Measurements from ENCODE around the gene TBCC. TPM values are rescaled to one million over a fixed set of nuclear protein-coding genes. Genes with fewer than 3 reads are reported as not detected.
A peak's percentile ranks its signal among the peaks of the same experiment; 100 is the strongest.
"Not testable (repeated sequence)": the region's sequence is repeated elsewhere in the genome, so short reads cannot be mapped to it uniquely, and the experiment has no call there.

Gene TBCC
- total RNA-seq, 1 donor from 2014 or later: 17.7 TPM

DNA sequence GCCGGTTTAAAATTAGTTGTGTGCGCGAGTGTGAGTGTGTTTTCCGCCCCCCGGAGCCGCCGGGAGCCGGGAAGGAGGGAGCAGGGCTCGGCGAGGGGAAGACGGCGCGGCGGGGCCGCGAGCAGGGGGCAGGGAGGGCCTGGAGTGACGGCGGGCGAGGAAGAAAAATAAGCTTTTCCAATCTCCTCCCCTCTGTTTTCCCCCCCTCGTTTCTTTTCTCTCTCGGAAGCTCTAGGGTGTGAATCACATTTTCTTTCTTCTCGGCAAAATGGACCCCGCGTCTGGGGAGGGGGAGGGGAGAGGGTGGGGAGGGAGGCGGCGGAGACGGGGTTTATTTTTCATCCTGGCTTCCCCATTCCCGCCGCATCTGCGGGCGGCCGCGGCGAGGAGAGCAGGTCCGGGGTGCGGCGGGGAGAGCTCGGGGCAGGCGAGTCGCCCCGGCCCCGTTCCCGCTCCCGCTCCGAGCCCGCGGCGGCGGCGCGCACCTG, 36.8 kb upstream of the TBCC start:
- Mint-ChIP-seq H3K9me3 (no peaks in the 10 kb centered on the region), H3K4me3 (ENCODE audit: low read depth) (peak overlapping the region; percentile 87), H3K27me3 (ENCODE audit: low read depth) (no peaks in the 10 kb centered on the region), H3K36me3 (ENCODE audit: low read depth) (peaks cover 16% of the 10 kb centered on the region), H3K4me1 (ENCODE audit: low read depth) (peaks cover 33% of the 10 kb centered on the region), H3K27ac (peak overlapping the region; percentile 99)
- intact Hi-C loops (cut with micrococcal nuclease): loop anchor here (1.0 to 5.0 kb wide), 5 partner anchors 8 to 390 kb away; partner anchors contain the start of genes RPL7L1, SRF and TBCC
- DNase-seq (ENCODE audit: low spot score): peak; percentile 61

DNA sequence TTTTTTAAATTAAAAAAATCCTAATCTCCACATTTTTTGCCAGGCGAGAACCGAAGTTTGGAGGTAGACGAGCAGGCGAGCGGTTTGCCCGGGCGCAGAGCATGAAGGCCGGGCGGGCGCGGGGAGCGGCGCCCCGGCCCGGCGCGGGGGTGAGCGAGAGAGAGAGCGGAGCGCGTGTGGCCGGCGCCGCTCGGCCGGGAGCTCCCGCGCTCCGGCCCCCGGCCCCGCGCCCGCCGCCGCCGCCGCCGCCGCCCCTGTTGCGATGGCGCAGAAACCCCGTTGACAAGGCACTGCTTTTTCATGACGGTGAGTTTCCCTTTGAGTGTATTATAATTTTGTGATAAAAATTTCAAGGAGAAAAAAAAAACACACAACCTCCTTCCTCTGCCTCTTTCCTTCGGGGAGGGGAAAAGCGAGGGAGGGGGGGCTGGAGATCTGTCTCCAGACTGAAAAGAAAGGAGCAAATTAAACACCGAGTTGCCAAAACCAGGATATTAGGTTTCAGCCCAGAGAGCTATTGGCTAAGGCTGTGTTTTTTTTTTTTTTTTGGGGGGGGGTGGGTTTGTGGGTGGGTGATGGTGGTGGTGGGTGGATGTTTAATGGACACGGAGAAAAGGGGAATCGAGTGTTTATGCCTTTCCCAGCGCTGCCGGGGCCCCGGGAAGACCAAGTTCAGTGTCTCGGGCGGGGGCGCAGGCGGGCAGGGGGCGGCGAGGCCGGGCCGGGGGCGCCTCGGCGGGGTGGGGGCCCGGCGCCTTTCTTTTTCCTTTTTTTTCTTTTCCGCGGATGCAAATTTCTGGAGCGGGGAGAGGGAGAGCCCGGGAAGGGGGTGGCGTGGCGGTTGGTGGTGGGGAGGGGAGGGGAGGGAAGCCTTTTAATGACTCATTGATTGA, 36.1 kb upstream of the TBCC start, which contains the start of gene BICRAL:
Gene BICRAL (plus strand): TSS at position 257 of the 893 bp plus-strand sequence. CDS start 39,971 bp downstream, outside the sequence.
- peaks cover 20% of the 10 kb centered on the region for H3K36me3 Mint-ChIP-seq (ENCODE audit: low read depth)
- peaks cover 40% of the 10 kb centered on the region for H3K4me1 Mint-ChIP-seq (ENCODE audit: low read depth)
- peak; percentile 68 for DNase-seq (ENCODE audit: low spot score)
- H3K27ac Mint-ChIP-seq: peak within 1 kb of the TSS; percentile 99
- H3K9me3 Mint-ChIP-seq: no peaks in the 10 kb centered on the region
- intact Hi-C loops (cut with micrococcal nuclease): loop anchor here (1.0 to 5.0 kb wide), 3 partner anchors 8 to 390 kb away; partner anchors contain the start of genes SRF and TBCC
- H3K27me3 Mint-ChIP-seq (ENCODE audit: low read depth): no peaks in the 10 kb centered on the region
- H3K4me3 Mint-ChIP-seq (ENCODE audit: low read depth): peak within 1 kb of the TSS; percentile 87

DNA sequence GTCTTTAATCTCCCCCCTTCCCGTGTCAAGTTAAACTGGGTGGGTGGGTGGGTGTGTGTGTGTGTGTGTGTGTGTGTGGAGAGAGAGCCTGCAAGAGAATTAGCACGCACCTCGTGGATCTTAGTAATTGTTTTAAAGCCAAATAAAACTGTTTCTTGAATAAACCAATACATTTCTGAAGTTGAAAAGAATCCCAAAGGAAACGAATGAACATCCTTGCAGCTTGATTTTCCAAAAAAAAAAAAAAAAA, 35.6 kb upstream of the TBCC start:
- intact Hi-C loops (cut with micrococcal nuclease): loop anchor here (5.0 kb wide), 1 partner anchor 391 kb away; the partner anchor contains the start of gene SRF
- no peak for DNase-seq (ENCODE audit: low spot score)
- Mint-ChIP-seq H3K27ac (peak overlapping the region; percentile 99), H3K4me1 (ENCODE audit: low read depth) (peaks cover 45% of the 10 kb centered on the region), H3K9me3 (no peaks in the 10 kb centered on the region), H3K36me3 (ENCODE audit: low read depth) (peaks cover 20% of the 10 kb centered on the region), H3K27me3 (ENCODE audit: low read depth) (no peaks in the 10 kb centered on the region), H3K4me3 (ENCODE audit: low read depth) (peak overlapping the region; percentile 76)

DNA sequence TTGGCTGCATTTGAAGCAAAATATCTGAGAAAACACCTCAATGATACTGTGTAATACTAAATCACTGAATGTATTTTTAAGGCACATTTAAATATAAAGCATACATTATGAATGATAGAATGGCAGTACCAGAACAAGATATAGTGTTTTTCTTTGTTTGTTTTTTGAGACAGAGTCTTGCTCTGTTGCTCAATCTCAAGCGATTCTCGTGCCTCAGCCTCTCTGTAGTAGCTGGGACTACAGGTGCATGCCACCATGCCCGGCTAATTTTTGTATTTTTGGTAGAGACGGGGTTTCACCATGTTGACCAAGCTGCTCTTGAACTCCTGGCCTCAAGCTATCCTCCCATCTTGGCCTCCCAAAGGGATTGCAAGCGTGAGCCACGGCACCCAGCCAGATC, 33.6 kb upstream of the TBCC start:
- no peak overlapping the region for H3K27ac Mint-ChIP-seq
- no peaks in the 10 kb centered on the region for H3K27me3 Mint-ChIP-seq (ENCODE audit: low read depth)
- peaks cover 45% of the 10 kb centered on the region for H3K4me1 Mint-ChIP-seq (ENCODE audit: low read depth)
- no peaks in the 10 kb centered on the region for H3K9me3 Mint-ChIP-seq
- DNase-seq (ENCODE audit: low spot score): no peak
- H3K4me3 Mint-ChIP-seq (ENCODE audit: low read depth): no peak overlapping the region
- intact Hi-C loops (cut with micrococcal nuclease): loop anchor here (5.0 kb wide), 1 partner anchor 212 kb away; no protein-coding TSS in a partner anchor
- peaks cover 14% of the 10 kb centered on the region for H3K36me3 Mint-ChIP-seq (ENCODE audit: low read depth)

DNA sequence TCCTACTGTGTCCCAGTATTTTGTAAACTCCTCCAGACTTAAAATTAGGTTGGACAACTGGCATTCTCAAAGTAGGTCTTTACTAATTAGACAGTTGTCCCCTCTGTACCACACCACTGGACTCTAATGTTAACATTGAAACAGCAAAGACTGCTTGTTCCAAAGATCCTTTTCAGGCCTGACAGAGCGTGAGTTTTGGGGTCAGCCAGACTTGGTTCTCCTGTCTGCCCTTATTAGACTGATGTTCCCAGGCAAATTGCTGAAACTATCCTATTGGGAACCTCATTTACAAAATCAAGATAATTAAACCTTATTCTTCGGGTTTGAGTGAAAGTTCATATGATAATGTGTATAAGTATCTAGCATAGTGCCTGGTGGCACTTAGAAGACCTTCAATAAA, 32.2 kb upstream of the TBCC start:
- intact Hi-C loops (cut with micrococcal nuclease): loop anchor here (5.0 kb wide), 1 partner anchor 211 kb away; no protein-coding TSS in a partner anchor
- no peak for DNase-seq (ENCODE audit: low spot score)
- Mint-ChIP-seq H3K4me1 (ENCODE audit: low read depth) (peaks cover 49% of the 10 kb centered on the region), H3K9me3 (no peaks in the 10 kb centered on the region), H3K36me3 (ENCODE audit: low read depth) (peaks cover 3% of the 10 kb centered on the region), H3K4me3 (ENCODE audit: low read depth) (no peak overlapping the region), H3K27ac (no peak overlapping the region), H3K27me3 (ENCODE audit: low read depth) (no peaks in the 10 kb centered on the region)

DNA sequence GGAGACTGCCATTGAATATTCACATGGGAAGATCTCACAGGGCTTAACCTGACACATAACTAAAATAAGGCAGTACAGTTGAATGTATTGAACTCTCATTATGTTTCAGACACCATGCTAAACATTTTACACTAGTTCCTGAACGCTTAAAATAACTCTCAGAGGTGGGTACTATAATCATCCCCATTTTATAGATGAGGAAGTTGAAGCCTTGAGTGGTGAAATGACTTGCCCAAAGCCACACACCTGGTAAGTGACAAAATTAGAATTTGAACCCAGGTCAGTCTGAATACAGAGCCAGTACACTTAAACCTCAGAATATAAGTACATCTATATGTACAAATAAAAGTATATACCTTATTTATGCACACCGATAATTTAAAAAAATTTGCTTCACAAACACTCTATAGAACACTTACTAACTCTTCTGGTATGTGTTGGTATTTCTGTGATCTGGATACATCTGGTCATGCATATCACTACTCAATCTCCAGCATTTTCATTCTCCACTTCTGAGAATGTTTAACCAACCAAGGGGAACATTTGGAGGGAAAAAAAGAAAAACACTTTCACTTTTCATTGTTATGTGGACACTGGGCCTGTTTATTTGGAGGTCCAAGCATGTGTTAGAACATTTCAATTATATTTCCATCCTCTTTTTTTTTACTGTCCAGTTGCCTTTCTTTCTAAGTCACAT, 31.4 kb upstream of the TBCC start:
- H3K36me3 Mint-ChIP-seq (ENCODE audit: low read depth): peaks cover 3% of the 10 kb centered on the region
- H3K9me3 Mint-ChIP-seq: no peaks in the 10 kb centered on the region
- no peaks in the 10 kb centered on the region for H3K27me3 Mint-ChIP-seq (ENCODE audit: low read depth)
- H3K27ac Mint-ChIP-seq: peak overlapping the region; percentile 13
- H3K4me1 Mint-ChIP-seq (ENCODE audit: low read depth): peaks cover 54% of the 10 kb centered on the region
- DNase-seq (ENCODE audit: low spot score): no peak
- no peak overlapping the region for H3K4me3 Mint-ChIP-seq (ENCODE audit: low read depth)
- intact Hi-C loops (cut with micrococcal nuclease): loop anchor here (5.0 kb wide), 1 partner anchor 210 kb away; no protein-coding TSS in a partner anchor

DNA sequence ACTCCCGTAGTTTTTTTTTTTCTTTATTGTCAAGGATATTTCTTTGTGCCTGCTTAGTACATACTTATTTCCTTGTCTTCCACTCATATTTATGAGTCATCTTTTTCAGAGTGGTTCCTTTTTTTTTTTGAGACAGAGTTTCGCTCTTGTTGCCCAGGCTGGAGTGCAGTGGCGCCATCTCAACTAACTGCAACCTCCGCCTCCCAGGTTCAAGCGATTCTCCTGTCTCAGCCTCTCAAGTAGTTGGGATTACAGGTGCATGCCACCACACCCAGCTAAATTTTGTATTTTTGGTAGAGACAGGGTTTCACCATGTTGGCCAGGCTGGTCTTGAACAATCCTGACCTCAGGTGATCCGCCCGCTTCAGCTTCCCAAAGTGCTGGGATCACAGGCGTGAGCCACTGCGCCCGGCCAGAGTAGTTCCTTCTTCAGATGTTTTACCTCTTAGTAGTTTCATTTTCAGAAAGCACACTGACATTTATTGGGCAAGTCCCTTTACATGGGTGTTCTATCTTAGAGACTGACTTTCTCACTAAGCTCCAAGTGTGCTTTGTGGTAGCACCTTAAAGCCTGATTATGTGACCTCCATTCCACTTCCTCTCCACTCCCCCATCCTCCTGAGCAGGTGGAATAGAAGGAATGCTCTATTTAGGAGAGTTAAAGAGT, 29.1 kb upstream of the TBCC start:
- not testable (repeated sequence) for H3K27me3 Mint-ChIP-seq (ENCODE audit: low read depth); H3K36me3 Mint-ChIP-seq (ENCODE audit: low read depth); H3K9me3 Mint-ChIP-seq
- peak overlapping the region; percentile 96 for H3K27ac Mint-ChIP-seq
- DNase-seq (ENCODE audit: low spot score): peak; percentile 48
- peaks cover 62% of the 10 kb centered on the region for H3K4me1 Mint-ChIP-seq (ENCODE audit: low read depth)
- intact Hi-C loops (cut with micrococcal nuclease): loop anchor here (1.0 to 5.0 kb wide), 2 partner anchors 7 to 208 kb away; partner anchors contain the start of gene BICRAL
- peak overlapping the region; percentile 72 for H3K4me3 Mint-ChIP-seq (ENCODE audit: low read depth)

DNA sequence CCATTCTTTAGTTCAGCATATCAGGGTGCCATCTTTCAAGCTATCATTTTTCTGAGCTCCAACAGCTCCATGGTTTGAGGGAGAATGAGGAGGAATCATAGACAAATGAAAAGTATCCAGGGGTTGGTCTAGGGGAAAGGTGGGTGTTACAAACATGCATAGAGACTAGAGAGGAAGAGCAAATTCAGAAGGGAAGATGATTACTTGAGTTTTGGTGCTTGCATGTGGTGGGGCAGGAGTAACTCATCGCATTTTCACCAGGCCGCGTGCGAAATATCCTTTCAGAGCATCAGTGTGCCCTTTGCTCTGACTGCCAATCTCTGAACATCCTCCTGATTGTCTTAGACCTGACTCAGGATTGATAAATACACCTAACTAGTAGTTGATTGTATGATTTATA, 28.3 kb upstream of the TBCC start:
- Mint-ChIP-seq H3K4me3 (ENCODE audit: low read depth) (peak overlapping the region; percentile 52), H3K4me1 (ENCODE audit: low read depth) (peaks cover 66% of the 10 kb centered on the region), H3K27me3 (ENCODE audit: low read depth) (no peaks in the 10 kb centered on the region), H3K27ac (peak overlapping the region; percentile 96), H3K9me3 (no peaks in the 10 kb centered on the region), H3K36me3 (ENCODE audit: low read depth) (peaks cover 7% of the 10 kb centered on the region)
- no peak for DNase-seq (ENCODE audit: low spot score)
- intact Hi-C loops (cut with micrococcal nuclease): loop anchor here (1.0 kb wide), 1 partner anchor 8 kb away; the partner anchor contains the start of gene BICRAL

DNA sequence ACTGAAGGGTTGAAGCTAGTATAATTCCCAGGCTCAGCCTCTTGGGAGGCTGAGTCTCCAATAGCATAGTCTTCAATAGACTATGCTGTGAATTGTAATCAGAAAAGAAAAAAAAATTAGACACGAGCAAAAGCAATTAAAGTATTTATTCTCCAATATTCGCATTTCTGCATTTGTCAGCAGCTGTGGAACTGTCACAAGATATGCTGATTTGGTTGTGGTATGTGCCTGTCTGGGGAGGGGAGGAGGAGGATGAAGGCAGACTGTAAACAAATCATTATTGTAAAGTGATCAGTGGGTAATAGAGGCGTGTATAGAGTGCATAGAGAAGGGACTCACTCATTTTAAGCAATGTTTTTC, 25.8 kb upstream of the TBCC start:
- Mint-ChIP-seq H3K4me3 (ENCODE audit: low read depth) (peak overlapping the region; percentile 74), H3K36me3 (ENCODE audit: low read depth) (peaks cover 9% of the 10 kb centered on the region), H3K4me1 (ENCODE audit: low read depth) (peaks cover 52% of the 10 kb centered on the region), H3K9me3 (no peaks in the 10 kb centered on the region), H3K27me3 (ENCODE audit: low read depth) (no peaks in the 10 kb centered on the region), H3K27ac (peak overlapping the region; percentile 100)
- intact Hi-C loops (cut with micrococcal nuclease): loop anchor here (1.0 kb wide), 2 partner anchors 12 to 25 kb away; partner anchors contain the start of gene TBCC
- DNase-seq (ENCODE audit: low spot score): no peak

DNA sequence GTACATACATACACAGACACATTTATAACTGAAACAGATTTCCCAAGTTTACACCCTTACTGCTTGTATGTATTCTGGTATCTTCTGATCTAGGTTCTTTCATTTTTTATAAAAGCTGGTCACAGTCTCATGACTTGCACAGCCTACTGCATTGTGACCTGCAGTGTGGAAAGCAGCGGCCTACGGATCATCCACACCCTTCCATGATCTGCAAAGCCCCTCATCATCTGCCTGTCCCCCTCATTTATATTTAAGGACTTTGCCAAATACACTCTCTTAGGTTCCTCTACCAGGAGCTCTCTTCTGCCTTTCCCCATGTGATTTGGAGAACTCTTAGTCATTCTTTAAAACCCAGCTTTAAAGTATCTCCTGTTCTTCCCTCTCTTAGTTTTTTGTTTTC, 23.9 kb upstream of the TBCC start:
- peak overlapping the region; percentile 52 for H3K27ac Mint-ChIP-seq
- no peak for DNase-seq (ENCODE audit: low spot score)
- peaks cover 42% of the 10 kb centered on the region for H3K4me1 Mint-ChIP-seq (ENCODE audit: low read depth)
- no peaks in the 10 kb centered on the region for H3K9me3 Mint-ChIP-seq
- peaks cover 15% of the 10 kb centered on the region for H3K36me3 Mint-ChIP-seq (ENCODE audit: low read depth)
- intact Hi-C loops (cut with micrococcal nuclease): no loop called here
- H3K4me3 Mint-ChIP-seq (ENCODE audit: low read depth): no peak overlapping the region
- no peaks in the 10 kb centered on the region for H3K27me3 Mint-ChIP-seq (ENCODE audit: low read depth)

DNA sequence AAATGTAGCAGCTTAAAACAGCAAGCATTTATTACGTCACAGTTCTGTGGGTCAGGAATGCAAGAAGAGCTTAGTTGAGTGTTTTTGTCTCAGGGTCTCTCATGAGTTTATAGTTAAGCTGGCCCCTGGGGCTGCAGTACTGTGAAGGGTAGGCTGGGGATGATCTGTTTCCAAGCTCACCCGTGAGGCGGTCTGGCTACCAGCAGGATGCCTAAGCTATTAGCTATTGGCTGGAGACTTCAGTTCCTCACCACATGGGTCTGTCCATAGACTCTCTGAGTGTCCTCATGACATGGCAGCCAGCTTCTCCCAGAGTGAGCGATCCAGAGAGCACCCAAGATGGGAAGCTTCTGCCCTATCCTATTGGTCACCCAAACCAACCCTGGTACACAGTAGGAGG, 23.1 kb upstream of the TBCC start:
- Mint-ChIP-seq H3K9me3 (no peaks in the 10 kb centered on the region), H3K4me3 (ENCODE audit: low read depth) (no peak overlapping the region), H3K36me3 (ENCODE audit: low read depth) (peaks cover 17% of the 10 kb centered on the region), H3K27ac (no peak overlapping the region), H3K27me3 (ENCODE audit: low read depth) (no peaks in the 10 kb centered on the region), H3K4me1 (ENCODE audit: low read depth) (peaks cover 34% of the 10 kb centered on the region)
- intact Hi-C loops (cut with micrococcal nuclease): no loop called here
- DNase-seq (ENCODE audit: low spot score): no peak

DNA sequence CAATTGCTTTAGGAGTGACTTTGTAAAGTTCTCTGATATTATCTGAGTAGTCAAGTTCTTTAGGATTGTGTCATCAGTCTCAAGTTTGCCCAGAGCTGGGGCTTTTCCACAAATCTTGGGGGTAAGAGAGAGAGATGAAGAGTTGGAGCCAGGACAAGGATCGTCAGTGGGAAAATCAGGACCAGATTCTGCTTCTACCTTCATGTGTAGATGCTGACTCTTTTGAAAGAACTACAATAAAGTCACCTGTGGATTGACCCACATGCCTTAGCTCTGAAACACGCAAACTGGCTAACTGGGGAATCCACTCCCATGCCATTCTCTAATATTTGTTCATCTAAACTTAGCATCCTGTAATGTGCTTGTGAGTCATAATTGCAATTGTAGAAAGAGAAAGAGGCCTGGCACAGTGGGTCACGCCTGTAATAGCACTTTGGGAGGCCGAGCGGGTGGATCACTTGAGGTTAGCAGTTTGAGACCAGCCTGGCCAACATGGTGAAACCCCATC, 20.3 kb upstream of the TBCC start:
- intact Hi-C loops (cut with micrococcal nuclease): no loop called here
- H3K27ac Mint-ChIP-seq: no peak overlapping the region
- H3K4me1 Mint-ChIP-seq (ENCODE audit: low read depth): peaks cover 21% of the 10 kb centered on the region
- no peak for DNase-seq (ENCODE audit: low spot score)
- peaks cover 20% of the 10 kb centered on the region for H3K36me3 Mint-ChIP-seq (ENCODE audit: low read depth)
- no peaks in the 10 kb centered on the region for H3K9me3 Mint-ChIP-seq
- no peaks in the 10 kb centered on the region for H3K27me3 Mint-ChIP-seq (ENCODE audit: low read depth)
- H3K4me3 Mint-ChIP-seq (ENCODE audit: low read depth): no peak overlapping the region

Data from activated T-helper 2 cell treated with anti-CD3 and anti-CD28 coated beads, Interferon-gamma antibody, Interleukin-2, Interleukin-4, amounts not matched to agents 10 μg/mL and 5 μg/mL and 100 μg/mL, durations not matched to agents 14 hours and 24 hours and 36 hours (primary cell).